Transverse colon (tissue), 4 donors: ENCODE results near the gene CDK5.
A peak's percentile ranks its signal among the peaks of the same experiment; 100 is the strongest.

Experiments
- EP300 ChIP-seq: sonication (generic); formaldehyde crosslinking; IDR thresholded peaks from one replicate; pipeline ENCODE4 v1.6.1; 2017; ENCODE audit warnings: antibody characterized with exemption, low read depth
- POLR2A ChIP-seq: fragments of 450-650 bp; IDR thresholded peaks from one replicate; pipeline ENCODE4 v1.6.1; 2016; ENCODE audit warnings: antibody characterized with exemption, mild to moderate bottlenecking, moderate library complexity
- POLR2AphosphoS5 ChIP-seq, 3 donors: sonication (generic); formaldehyde crosslinking; IDR thresholded peaks; one replicate each; pipeline ENCODE4 v1.6.1; 2016; ENCODE audit warnings: antibody characterized with exemption in 3 of 3
- TF ChIP-seq, protein P1 (sequence below), 5 experiments: fragments of 200-600 bp in 3 of 5; fragments of 450-650 bp in 2 of 5; sonication (generic) in 3 of 5; IDR thresholded peaks; 1 replicate in 2 of 5; 2 replicates in 3 of 5; pipeline ENCODE4 v1.5.1; 2016 to 2017; ENCODE audit warnings: antibody characterized with exemption in 5 of 5, inconsistent platforms in 3 of 5, mild to moderate bottlenecking in 2 of 5, moderate library complexity in 1 of 5

DNA sequence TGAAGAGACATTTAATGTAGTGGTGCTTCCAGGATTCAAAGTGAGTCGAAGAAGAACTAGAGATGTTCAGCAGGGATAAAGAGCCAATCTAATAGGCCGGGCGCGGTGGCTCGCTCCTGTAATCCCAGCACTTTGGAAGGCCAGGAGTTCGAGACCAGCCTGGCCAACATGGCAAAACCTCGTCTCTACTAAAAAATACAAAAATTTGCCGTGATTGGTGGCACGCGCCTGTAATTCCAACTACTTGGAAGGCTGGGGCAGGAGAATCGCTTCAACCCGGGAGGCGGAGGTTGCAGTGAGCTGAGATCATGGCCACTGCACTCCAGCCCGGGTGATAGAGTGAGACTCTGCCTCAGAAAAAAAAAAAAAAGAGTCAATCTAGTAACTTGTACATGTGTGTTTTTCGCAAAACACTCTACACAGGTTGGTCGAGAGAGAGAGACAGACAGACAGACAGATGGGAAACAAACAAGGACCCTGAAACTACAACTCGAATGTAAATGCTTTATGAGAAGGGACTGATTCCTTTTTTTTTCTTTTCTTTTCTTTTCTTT is 28.7 kb downstream of the CDK5 start:
- TF ChIP-seq POLR2A, result no peak
- TF ChIP-seq, protein P1, sequence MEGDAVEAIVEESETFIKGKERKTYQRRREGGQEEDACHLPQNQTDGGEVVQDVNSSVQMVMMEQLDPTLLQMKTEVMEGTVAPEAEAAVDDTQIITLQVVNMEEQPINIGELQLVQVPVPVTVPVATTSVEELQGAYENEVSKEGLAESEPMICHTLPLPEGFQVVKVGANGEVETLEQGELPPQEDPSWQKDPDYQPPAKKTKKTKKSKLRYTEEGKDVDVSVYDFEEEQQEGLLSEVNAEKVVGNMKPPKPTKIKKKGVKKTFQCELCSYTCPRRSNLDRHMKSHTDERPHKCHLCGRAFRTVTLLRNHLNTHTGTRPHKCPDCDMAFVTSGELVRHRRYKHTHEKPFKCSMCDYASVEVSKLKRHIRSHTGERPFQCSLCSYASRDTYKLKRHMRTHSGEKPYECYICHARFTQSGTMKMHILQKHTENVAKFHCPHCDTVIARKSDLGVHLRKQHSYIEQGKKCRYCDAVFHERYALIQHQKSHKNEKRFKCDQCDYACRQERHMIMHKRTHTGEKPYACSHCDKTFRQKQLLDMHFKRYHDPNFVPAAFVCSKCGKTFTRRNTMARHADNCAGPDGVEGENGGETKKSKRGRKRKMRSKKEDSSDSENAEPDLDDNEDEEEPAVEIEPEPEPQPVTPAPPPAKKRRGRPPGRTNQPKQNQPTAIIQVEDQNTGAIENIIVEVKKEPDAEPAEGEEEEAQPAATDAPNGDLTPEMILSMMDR (IDR thresholded peaks at IDR 0.05), result peak in 1 of 5 experiments; percentile 8
- TF ChIP-seq POLR2AphosphoS5 (IDR thresholded peaks at IDR 0.05), result no peak
- no peak for TF ChIP-seq EP300
